SK-MEL-5 (cell line): ENCODE measurements around the gene DHX16. TPM values are rescaled to one million over a fixed set of nuclear protein-coding genes. Genes with fewer than 3 reads are reported as not detected.
A peak's percentile ranks its signal among the peaks of the same experiment; 100 is the strongest.

Experiments used
- DNase-seq: peaks from one replicate; pipeline ENCODE4 v3.0.0-alpha.2; 2016; ENCODE audit warnings: low read depth, low spot score
- in situ Hi-C: cut with HindIII; loops from 2 replicates; pipeline ENCODE4 v1.10.0; 2016; ENCODE audit warnings: low sequenced_read_pairs, high pct_unique_total_duplicates, low pct_unique_long_range_greater_than_20kb
- total RNA-seq: library from RNA; depleted of rRNA; stranded (reverse); fragments of >200 nt; shearing (Covaris generic); gene quantifications from 2 replicates; pipeline ENCODE4 v1.2.3, GENCODE V29; 2014

The DHX16 gene
- total RNA-seq, 1 experiment from 2014 or later: 38.3 TPM

- in situ Hi-C loops: no loop called here
- no peak for DNase-seq
Measured at GRCh38 chr6:30703821-30704220, 31.0 kb upstream of the DHX16 start.

GRCh38 chr6:30703011-30703410 lies 30.2 kb upstream of the DHX16 start:
- DNase-seq: no peak
- in situ Hi-C loops: no loop called here

GRCh38 chr6:30700340-30700739 lies 27.5 kb upstream of the DHX16 start:
- in situ Hi-C loops: no loop called here
- DNase-seq: peak; percentile 39

GRCh38 chr6:30696432-30696831 lies 23.6 kb upstream of the DHX16 start:
- no peak for DNase-seq
- in situ Hi-C loops: no loop called here

- in situ Hi-C loops: no loop called here
- DNase-seq: no peak
Measured at GRCh38 chr6:30691208-30691847, 18.5 kb upstream of the DHX16 start.

- peak; percentile 82 for DNase-seq
- in situ Hi-C loops: no loop called here
Measured at GRCh38 chr6:30690403-30691207, 17.8 kb upstream of the DHX16 start, which contains the start of gene NRM. TSS of gene NRM (minus strand) at chr6:30690984. CDS start at chr6:30690974, 10 bp downstream.

- in situ Hi-C loops: no loop called here
- no peak for DNase-seq
Measured at GRCh38 chr6:30689985-30690384, 17.2 kb upstream of the DHX16 start.

- in situ Hi-C loops: no loop called here
- DNase-seq: no peak
Measured at GRCh38 chr6:30689022-30689865, 16.4 kb upstream of the DHX16 start.

GRCh38 chr6:30688569-30688968 lies 15.8 kb upstream of the DHX16 start:
- DNase-seq: no peak
- in situ Hi-C loops: no loop called here

GRCh38 chr6:30687659-30688431 lies 15.0 kb upstream of the DHX16 start:
- in situ Hi-C loops: no loop called here
- no peak for DNase-seq

- in situ Hi-C loops: no loop called here
- peak; percentile 65 for DNase-seq
Measured at GRCh38 chr6:30686908-30687658, 14.3 kb upstream of the DHX16 start.

GRCh38 chr6:30686009-30686907 lies 13.5 kb upstream of the DHX16 start, which contains the start of gene PPP1R18:
TSS of gene PPP1R18 (minus strand) at chr6:30686645. CDS start at chr6:30686018, 627 bp downstream.
- no peak for DNase-seq
- in situ Hi-C loops: no loop called here

- in situ Hi-C loops: no loop called here
- DNase-seq: no peak
Measured at GRCh38 chr6:30685157-30686008, 12.6 kb upstream of the DHX16 start.

GRCh38 chr6:30684386-30685156 lies 11.8 kb upstream of the DHX16 start:
- DNase-seq: no peak
- in situ Hi-C loops: no loop called here
